Mucosa of gallbladder (tissue), 1 donor: ENCODE measurements around the gene WFDC5. TPM values are rescaled to one million over a fixed set of nuclear protein-coding genes. Genes with fewer than 3 reads are reported as not detected.

Source experiments
- total RNA-seq: library from RNA; stranded (reverse); gene quantifications from one replicate; pipeline ENCODE4 v1.2.1, GENCODE V29; 2021
- donor health status: DM: no; HTN: no; CAD: no.

Gene WFDC5
- total RNA-seq, 1 donor from 2014 or later = not detected

Other genes starting within 250 kb of the WFDC5 start
- 178 TPM for gene YWHAB, start 229.5 kb downstream of the WFDC5 start, total RNA-seq
- gene PABPC1L, start 205.1 kb downstream of the WFDC5 start, total RNA-seq = 64.4 TPM
- 21.4 TPM for gene TOMM34, start 154.8 kb downstream of the WFDC5 start, total RNA-seq
- 29.3 TPM for gene STK4, start 148.7 kb downstream of the WFDC5 start, total RNA-seq
- gene KCNS1, start 14.0 kb downstream of the WFDC5 start, total RNA-seq = 11.2 TPM
- not detected for gene WFDC12, start 9.3 kb upstream of the WFDC5 start, total RNA-seq
- gene PI3, start 59.7 kb upstream of the WFDC5 start, total RNA-seq = not detected
- 1.1 TPM for gene SEMG1, start 91.9 kb upstream of the WFDC5 start, total RNA-seq
- not detected for gene SEMG2, start 106.2 kb upstream of the WFDC5 start, total RNA-seq
- 548 TPM for gene SLPI, start 139.4 kb upstream of the WFDC5 start, total RNA-seq
- gene RBPJL, start 191.7 kb upstream of the WFDC5 start, total RNA-seq = 0.26 TPM
- 0.09 TPM for gene MATN4, start 193.1 kb upstream of the WFDC5 start, total RNA-seq
- 118 TPM for gene SDC4, start 233.2 kb upstream of the WFDC5 start, total RNA-seq
- 41.3 TPM for gene SYS1, start 248.0 kb upstream of the WFDC5 start, total RNA-seq